MM.1S (cell line): ENCODE measurements around the gene CXCR2.

Source experiments
- DNase-seq: peaks from one replicate; pipeline ENCODE4 v3.0.0-alpha.2; 2015
- H2AFZ ChIP-seq: fragments of 300-600 bp; sonication (generic); 2 replicates; pipeline ENCODE4 v1.6.0; 2016; ENCODE audit warnings: antibody characterized with exemption, low read length
- H3F3A ChIP-seq: fragments of 300-600 bp; sonication (generic); 2 replicates; pipeline ENCODE4 v1.6.1; 2016; ENCODE audit warnings: mild to moderate bottlenecking, antibody characterized with exemption, low read length, moderate library complexity, mixed read lengths; ENCODE audit not compliant: insufficient read depth
- H3K27ac ChIP-seq: fragments of 300-600 bp; sonication (generic); 2 replicates; pipeline ENCODE4 v1.5.1; 2016; ENCODE audit warnings: mild to moderate bottlenecking, low read length
- H3K27me3 ChIP-seq: fragments of 300-600 bp; sonication (generic); replicated peaks from 2 replicates; pipeline ENCODE4 v1.6.0; 2016; ENCODE audit warnings: low read length; ENCODE audit not compliant: insufficient read depth
- H3K36me3 ChIP-seq: fragments of 300-600 bp; sonication (generic); replicated peaks from 2 replicates; pipeline ENCODE4 v1.6.1; 2016; ENCODE audit warnings: mild to moderate bottlenecking, low read length, mixed read lengths; ENCODE audit not compliant: insufficient read depth
- H3K4me1 ChIP-seq: fragments of 300-600 bp; sonication (generic); 2 replicates; pipeline ENCODE4 v1.6.1; 2016; ENCODE audit warnings: low read length, mixed read lengths
- H3K4me2 ChIP-seq: fragments of 300-600 bp; sonication (generic); 2 replicates; pipeline ENCODE4 v1.6.0; 2016; ENCODE audit warnings: low read depth, low read length
- H3K4me3 ChIP-seq: fragments of 300-600 bp; sonication (generic); 2 replicates; pipeline ENCODE4 v1.5.1; 2016; ENCODE audit warnings: low read length, mixed read lengths
- H3K79me2 ChIP-seq: fragments of 300-600 bp; sonication (generic); 2 replicates; pipeline ENCODE4 v1.6.1; 2016; ENCODE audit warnings: mixed run types, low read length, mixed read lengths
- H3K9ac ChIP-seq: fragments of 300-600 bp; sonication (generic); 2 replicates; pipeline ENCODE4 v1.6.1; 2016; ENCODE audit warnings: low read length, mixed read lengths
- H3K9me2 ChIP-seq: fragments of 300-600 bp; sonication (generic); replicated peaks from 2 replicates; pipeline ENCODE4 v1.6.1; 2016; ENCODE audit warnings: mild to moderate bottlenecking, low read length, mixed read lengths; ENCODE audit not compliant: insufficient read depth
- H3K9me3 ChIP-seq: fragments of 300-600 bp; sonication (generic); replicated peaks from 2 replicates; pipeline ENCODE4 v1.6.1; 2016; ENCODE audit warnings: mild to moderate bottlenecking, low read length, mixed read lengths; ENCODE audit not compliant: insufficient read depth
- H4K20me1 ChIP-seq: fragments of 300-600 bp; sonication (generic); 2 replicates; pipeline ENCODE4 v1.6.1; 2016; ENCODE audit warnings: mild to moderate bottlenecking, low read length, moderate library complexity, mixed read lengths; ENCODE audit not compliant: insufficient read depth
- CTCF ChIP-seq: fragments of 300-600 bp; sonication (generic); IDR thresholded peaks from 2 replicates; pipeline ENCODE4 v1.5.1; 2016; ENCODE audit warnings: antibody characterized with exemption, low read length, mixed read lengths
- EZH2 ChIP-seq: fragments of 300-600 bp; sonication (generic); optimal IDR thresholded peaks from 2 replicates; pipeline ENCODE3; 2017; ENCODE audit warnings: low read depth, mild to moderate bottlenecking, antibody characterized with exemption, low read length, mixed read lengths
- EZH2phosphoT487 ChIP-seq: fragments of 300-600 bp; sonication (generic); IDR thresholded peaks from 2 replicates; pipeline ENCODE4 v1.6.1; 2018; ENCODE audit warnings: antibody characterized with exemption, low read length

The CXCR2 gene

DNA sequence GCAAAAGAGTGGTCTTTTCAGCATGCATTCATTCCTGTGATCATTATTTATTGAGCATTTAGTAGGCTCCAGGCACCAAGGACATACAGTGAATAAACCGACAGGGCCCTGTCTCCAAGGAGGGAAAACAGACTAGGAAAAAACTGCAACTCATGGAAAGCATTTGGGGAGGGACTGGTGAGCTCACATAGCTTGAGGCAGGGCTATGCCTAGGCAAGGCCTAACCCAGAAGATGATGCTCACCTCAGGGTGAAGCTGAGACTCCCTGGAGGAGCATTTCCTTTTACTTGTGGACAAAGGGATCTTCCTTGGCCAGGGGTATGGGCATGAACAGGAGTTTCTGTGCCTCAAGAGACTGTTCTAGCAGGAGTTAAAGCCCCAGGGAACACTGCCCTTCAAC, 37.0 kb downstream of the CXCR2 start:
- Histone ChIP-seq H2AFZ (no peak overlapping the region), H3K4me2 (no peak overlapping the region), H3K36me3 (no peaks in the 10 kb centered on the region), H3K79me2 (no peaks in the 10 kb centered on the region), H3K4me1 (peaks cover 9% of the 10 kb centered on the region), H3K9me3 (no peaks in the 10 kb centered on the region), H3K27ac (no peak overlapping the region), H3K27me3 (no peaks in the 10 kb centered on the region), H3K9me2 (no peaks in the 10 kb centered on the region), H4K20me1 (no peaks in the 10 kb centered on the region), H3K9ac (no peak overlapping the region), H3F3A (no peaks in the 10 kb centered on the region), H3K4me3 (no peak overlapping the region)
- TF ChIP-seq EZH2 (no peak), CTCF (no peak), EZH2phosphoT487 (no peak)
- DNase-seq = no peak

- DNase-seq = peak; percentile 67
These were observed 41.0 kb downstream of the CXCR2 start, which contains the start of gene CXCR1 for GRCh38 chr2:218166791-218167190. Gene CXCR1, minus strand, starts transcription at chr2:218166962. Its CDS starts 1,751 bp downstream, at chr2:218165211.

GRCh38 chr2:218168016-218168415, 42.2 kb downstream of the CXCR2 start:
- TF ChIP-seq EZH2 (no peak), CTCF (no peak), EZH2phosphoT487 (no peak)
- no peak for DNase-seq
- no peaks in the 10 kb centered on the region for H3K9me2 ChIP-seq
- no peaks in the 10 kb centered on the region for H3K27me3 ChIP-seq
- no peak overlapping the region for H3K4me2 ChIP-seq
- no peaks in the 10 kb centered on the region for H3K36me3 ChIP-seq
- H3K27ac ChIP-seq = no peak overlapping the region
- H3K79me2 ChIP-seq = no peaks in the 10 kb centered on the region
- H3K9me3 ChIP-seq = no peaks in the 10 kb centered on the region
- H3F3A ChIP-seq = no peaks in the 10 kb centered on the region
- H3K4me1 ChIP-seq = peaks cover 9% of the 10 kb centered on the region
- no peak overlapping the region for H3K9ac ChIP-seq
- no peak overlapping the region for H3K4me3 ChIP-seq
- no peak overlapping the region for H2AFZ ChIP-seq
- H4K20me1 ChIP-seq = no peaks in the 10 kb centered on the region

More at GRCh38 chr2:218166791-218167190, 41.0 kb downstream of the CXCR2 start, which contains the start of gene CXCR1:
- Histone ChIP-seq H2AFZ (no peak within 1 kb of the TSS), H3K9ac (no peak within 1 kb of the TSS), H3K4me1 (peaks cover 9% of the 10 kb centered on the region), H3K27me3 (no peaks in the 10 kb centered on the region), H3K9me3 (no peaks in the 10 kb centered on the region), H4K20me1 (no peaks in the 10 kb centered on the region), H3K79me2 (no peaks in the 10 kb centered on the region), H3K4me2 (peak within 1 kb of the TSS; percentile 30), H3K9me2 (no peaks in the 10 kb centered on the region), H3K27ac (no peak within 1 kb of the TSS), H3F3A (no peaks in the 10 kb centered on the region), H3K36me3 (no peaks in the 10 kb centered on the region), H3K4me3 (no peak within 1 kb of the TSS)
- TF ChIP-seq CTCF (peak; percentile 25), EZH2 (no peak)
